ENCODE data around the gene PSMF1.

PSMF1 gene

DNA sequence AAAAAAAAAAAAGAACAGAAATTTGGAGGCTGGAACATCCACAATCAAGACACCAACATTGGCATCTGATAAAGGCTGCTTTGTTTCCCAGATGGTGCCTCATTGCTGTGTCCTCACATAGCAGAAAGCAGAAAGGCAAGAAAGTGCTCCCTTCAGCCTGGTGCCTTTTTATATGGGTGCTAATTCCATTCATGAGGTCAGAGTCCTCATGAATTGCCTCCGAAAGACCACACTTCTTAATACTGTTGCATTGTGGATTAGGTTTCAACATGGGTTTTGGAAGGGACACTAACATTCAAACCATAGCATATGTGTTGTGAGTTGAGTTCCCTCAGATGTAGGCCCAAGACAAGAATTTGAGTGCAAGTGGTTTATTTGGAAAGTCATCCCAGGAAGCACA, 76.8 kb downstream of the PSMF1 start:
- no peak for DNase-seq

DNA sequence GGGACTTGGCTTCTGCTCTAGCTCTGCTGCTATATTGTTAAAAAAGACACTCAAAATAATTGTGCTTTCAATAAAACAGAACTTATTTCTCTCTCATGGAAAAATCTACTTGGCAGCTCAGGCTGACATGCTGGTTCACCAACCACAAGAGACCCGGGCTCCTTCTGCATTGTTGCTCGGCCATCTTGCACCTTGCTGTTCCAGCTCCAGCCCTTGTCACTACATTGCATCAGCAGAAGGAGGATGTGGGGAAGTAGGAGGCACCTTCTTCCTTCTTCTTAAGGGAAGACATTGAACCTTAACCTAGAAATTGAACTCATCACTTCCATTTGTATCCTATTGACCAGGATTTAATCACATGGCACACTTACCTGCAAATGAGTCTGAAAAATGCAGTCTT, 78.2 kb downstream of the PSMF1 start:
- no peak for DNase-seq

DNA sequence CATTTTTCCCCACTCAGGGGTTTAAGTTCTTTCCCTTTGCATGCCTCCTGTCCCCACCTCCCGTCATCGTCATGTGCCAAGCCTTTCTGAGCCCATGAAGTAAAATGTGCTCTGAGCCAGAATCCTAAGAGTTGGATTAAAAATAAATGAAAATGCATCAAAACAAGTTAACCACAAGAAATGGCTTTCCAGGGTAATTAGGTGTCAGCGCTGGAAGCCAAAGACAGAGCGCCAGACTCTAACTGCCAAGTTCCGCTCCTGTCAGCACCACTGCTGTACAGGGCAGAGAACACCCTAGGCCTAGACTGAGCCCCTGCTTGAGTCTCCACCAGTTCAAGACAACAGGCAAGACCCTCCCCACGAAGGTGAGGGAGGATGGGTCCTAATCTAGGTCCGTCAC, 79.4 kb downstream of the PSMF1 start:
- DNase-seq, result no peak

GRCh38 chr20:1198751-1199150, 80.3 kb downstream of the PSMF1 start:
- DNase-seq, result no peak

DNA sequence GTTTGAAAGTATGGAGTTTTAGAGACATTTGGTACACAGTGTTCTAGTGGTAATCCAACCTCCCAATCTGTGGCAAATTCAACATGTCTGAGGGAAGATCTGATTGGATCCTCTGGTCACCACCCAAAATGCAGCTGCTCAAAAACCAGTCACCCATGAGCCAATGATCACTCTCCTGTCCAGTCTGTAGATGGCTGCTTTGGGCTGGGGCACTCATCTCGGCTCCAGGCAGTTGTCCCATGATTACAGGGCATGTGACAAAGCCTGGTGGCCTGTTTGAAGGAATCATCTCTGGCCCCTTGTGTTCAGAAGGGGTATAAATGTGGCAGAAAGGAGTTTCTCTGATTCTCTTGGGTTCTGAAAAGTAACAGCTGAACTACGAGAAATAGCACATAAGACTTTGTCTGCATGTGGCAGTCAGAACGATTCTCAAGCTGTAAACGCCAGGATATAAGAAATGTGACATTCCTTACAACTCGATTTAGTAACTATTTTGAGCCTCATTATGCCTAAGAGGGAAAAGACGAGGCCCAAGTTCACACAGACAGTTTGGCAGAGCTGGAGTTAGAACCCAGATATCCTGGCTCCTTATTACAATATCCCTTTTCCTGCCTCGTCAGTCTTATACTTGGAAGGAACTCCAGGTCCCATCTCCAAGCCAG, 80.9 kb downstream of the PSMF1 start:
- no peak for DNase-seq

- DNase-seq, result no peak
Observed at GRCh38 chr20:1199964-1200363, 81.6 kb downstream of the PSMF1 start.

DNA sequence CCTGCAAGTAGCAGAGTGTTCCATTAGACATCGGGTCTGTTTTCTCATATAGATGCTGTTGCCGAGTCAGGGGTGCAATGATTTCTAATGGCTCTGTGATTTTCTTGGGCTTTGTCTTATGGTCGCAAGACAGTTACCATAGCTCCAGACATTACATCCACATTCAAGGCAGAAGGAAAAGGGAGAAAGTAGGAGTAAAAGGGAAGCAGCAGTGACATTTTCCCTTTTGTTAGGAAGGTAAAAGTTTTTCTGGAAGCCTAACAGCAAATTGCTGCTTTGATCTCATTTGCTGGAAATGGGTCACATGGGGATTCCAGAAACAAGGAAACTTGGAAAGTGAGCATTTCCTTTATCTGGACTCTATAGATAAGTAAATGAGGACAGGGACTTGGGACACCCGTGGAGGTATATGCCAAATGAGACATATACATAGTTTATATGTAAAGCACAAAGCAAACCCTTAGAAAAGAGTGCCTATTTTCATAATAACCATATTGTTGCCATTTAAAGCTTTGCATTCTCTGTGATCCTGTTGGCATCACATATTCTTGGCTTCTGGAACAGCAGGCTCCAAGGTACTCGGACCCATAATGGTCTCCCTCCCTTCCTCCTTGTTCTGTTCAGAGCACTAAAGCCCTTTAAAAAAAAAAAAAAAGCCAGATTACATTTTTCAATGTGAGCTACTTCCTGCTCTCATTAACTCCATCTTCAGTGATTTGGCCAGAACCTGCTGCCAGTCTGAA, 84.5 kb downstream of the PSMF1 start, which contains the start of gene C20orf202:
C20orf202 (plus strand) TSS at position 693 of the 743 bp plus-strand sequence. CDS start 132 bp downstream, outside the sequence.
- no peak for DNase-seq

DNA sequence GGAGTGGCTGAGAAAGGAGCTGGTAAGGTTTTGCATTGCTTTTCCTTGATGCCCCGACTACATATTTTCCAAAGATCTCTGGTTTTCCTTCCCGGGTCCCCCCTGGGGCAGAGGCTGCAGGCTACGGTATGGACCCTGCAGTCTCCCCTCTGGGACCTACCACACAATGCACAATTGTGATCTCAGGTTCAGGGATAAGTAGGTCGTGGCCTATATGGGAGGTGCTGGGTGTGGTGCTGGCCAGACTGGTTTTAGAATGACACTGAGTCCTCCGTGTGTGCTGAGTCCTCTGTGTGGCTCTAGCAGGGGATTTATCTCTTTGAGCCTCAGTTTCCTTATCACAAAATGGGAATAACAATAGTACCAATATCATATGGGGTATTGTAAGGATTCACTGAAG, 85.2 kb downstream of the PSMF1 start:
- DNase-seq, result no peak

DNA sequence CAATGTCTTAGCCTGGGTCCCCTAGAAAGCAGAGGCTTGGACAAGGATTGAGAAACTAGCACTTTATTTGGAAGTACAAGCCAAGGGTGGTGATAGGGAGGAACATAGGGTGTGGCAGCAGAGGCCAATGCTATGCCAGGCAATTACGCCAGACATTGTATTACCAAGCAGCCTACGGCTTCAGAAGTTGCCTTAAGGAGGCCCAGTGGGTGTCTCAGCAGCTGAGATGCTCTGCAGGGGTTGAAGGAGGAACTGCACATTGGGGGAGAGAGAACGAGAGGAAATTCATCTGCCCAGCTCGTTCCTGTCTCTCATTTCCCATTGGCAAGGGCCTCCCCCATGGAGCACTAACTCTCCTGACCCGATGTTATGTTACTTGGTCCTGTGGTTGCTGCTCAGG, 85.7 kb downstream of the PSMF1 start:
- no peak for DNase-seq

DNA sequence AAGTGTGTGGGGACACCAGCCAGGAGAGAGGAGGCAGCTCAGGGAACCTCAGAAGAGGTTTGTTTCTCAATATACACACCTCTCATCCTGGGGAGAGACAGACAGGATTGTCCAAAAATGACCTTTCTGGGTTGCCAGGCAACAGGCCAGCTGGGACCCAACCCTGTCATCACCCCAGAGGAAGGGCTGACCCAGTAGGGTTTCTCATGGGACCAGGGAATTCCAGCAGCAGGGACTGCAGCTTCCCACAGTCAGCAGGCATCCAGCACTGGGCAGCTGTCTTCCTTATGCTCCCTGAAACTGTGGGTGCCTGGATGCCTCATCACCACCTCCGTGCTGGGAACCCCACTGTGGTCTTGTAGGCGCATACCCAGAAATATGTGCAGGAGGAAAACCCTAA, 86.2 kb downstream of the PSMF1 start:
- DNase-seq, result no peak

DNA sequence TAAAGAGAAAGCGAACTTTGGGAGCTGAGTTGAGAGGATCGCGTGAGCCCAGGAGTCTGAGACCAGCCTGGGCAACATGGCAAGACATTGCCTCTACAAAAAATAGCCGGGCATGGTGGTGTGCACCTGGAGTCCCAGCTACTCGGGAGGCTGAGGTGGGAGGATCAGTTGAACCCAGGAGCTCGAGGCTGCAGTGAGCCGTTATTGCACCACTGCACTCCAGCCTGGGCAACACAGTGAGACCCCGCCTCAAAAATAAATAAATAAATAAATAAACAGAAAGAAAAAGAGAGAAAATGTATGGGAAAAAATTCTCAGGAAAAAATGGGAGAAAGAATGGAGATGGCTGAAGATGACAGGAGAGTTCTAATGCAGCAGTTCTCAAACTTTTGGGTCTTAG, 87.4 kb downstream of the PSMF1 start:
- no peak for DNase-seq

GRCh38 chr20:1206366-1207148, 88.2 kb downstream of the PSMF1 start:
- no peak for DNase-seq

DNA sequence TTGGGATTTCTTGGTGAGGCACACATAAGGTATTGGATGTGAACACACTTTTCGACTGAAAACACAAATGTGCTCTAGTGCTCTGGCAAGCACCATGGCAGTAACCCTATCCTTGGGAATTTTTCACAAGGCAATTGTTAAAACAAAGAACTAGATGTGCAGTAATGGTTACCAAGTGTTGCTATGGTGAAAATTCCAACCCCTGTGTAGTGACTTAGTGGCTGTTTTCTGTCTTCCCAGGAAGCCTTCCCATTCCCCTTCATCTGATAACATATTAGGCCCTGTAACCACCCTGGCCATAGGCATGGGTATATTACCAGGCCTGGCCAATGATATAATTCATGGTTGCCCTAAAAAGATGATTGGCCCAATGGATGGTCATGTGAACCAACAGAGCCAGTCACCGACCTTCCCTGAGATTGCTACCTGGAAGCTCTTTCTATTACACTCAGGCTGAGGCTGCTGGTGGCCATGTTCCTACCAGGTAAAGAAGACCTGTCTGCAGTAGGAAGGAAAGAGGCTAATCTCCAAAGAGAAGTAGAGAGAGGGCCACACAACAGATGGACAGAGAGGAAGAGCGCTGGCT, 89.0 kb downstream of the PSMF1 start:
- no peak for DNase-seq

GRCh38 chr20:1209447-1210387, 91.3 kb downstream of the PSMF1 start:
- DNase-seq, result no peak

DNA sequence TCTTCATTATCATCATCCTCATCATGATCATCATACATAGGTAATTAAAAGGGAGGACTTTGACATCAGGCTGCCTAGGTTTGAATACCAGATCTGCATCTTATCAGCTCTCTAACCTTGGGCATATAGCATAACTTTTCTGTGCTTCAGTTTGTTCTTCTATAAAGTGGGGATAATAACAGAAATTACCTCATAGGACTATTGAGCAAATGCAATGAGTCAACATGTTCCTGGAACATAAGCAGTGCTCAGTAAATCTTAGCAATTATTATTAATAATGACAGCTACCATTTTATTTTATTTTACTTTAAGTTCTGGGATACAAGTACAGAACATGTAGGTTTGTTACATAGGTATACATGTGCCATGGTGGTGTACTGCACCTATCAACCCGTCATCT, 92.1 kb downstream of the PSMF1 start:
- DNase-seq, result no peak

GRCh38 chr20:1212023-1212422, 93.6 kb downstream of the PSMF1 start:
- no peak for DNase-seq

DNA sequence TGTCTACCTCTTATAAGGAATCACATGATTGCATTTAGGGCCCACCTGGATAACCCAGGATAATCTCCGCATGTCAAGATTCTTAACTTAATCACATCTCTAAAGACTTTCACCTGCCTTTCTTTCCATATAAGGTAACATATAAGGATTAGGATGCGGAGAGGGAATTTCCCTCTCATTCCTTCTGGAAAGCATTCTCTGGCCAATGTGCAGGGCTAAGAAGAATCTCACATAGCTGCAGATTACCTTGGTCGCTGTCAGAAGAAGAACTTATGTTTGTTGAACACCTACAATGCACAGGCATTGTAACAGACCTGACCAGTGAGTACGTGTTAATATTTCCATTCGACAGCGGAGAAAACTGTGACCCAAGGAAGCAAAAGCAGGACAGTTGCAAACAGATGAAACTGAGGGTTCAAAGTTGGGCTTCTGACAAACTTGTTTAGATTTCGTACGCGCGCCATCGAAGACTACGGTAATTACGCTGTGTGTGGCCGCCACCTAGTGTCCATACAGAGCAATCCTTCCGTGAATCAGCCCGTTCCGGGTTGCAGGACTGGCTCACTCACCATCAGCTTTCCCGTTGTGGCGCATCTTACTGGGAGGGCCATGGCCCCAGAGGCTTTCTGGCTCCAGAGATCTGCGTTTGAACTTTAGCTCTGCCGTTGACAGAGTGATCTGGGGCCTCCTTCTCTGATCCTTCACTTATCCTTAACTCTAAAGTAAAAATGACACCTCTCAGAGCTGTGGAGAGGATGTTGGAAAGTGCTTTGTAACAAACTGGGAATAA, 94.4 kb downstream of the PSMF1 start:
- no peak for DNase-seq

GRCh38 chr20:1214838-1215261, 96.4 kb downstream of the PSMF1 start:
- no peak for DNase-seq

- DNase-seq, result no peak
Observed at GRCh38 chr20:1215386-1216170, 97.2 kb downstream of the PSMF1 start.

Data from NCI-H524 treated with DMSO at 0.1 percent for 48 hours (cell line).